ENCODE data around the gene TSG101.

GRCh38 chr11:18459634-18460033, 67.1 kb downstream of the TSG101 start:
- TF ChIP-seq CTCF (IDR thresholded peaks at IDR 0.05) (no peak), ZFX (IDR thresholded peaks at IDR 0.05; ENCODE audit: borderline replicate concordance) (no peak)
